ENCODE results near the gene MTHFD1.

DNA sequence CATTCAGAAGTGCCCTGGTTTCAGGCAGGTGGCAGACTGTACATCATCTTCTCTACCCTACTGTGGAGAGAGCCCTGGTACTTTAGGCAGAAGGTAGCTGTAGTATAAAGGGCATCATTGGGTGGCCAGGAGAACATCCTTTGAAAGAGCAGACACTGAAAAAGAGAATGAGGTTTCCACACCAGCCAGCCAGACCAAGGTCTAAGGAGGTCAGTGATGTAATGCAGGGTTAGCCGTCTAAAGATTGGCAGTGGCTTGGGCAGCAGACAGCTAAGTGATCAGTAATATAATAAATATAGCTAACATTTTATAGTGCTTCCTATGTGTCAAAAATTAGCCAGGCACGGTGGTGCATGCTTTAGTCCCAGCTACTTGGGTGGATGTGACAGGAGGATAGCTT lies 103.5 kb downstream of the MTHFD1 start:
- no peak for TF ChIP-seq EZH2 (IDR thresholded peaks at IDR 0.05)
- no peak for TF ChIP-seq CTCF (IDR thresholded peaks at IDR 0.05)

All from neural progenitor cell (in vitro differentiated cells).